ENCODE results near the gene CNP.
A peak's percentile ranks its signal among the peaks of the same experiment; 100 is the strongest.

The CNP gene

DNA sequence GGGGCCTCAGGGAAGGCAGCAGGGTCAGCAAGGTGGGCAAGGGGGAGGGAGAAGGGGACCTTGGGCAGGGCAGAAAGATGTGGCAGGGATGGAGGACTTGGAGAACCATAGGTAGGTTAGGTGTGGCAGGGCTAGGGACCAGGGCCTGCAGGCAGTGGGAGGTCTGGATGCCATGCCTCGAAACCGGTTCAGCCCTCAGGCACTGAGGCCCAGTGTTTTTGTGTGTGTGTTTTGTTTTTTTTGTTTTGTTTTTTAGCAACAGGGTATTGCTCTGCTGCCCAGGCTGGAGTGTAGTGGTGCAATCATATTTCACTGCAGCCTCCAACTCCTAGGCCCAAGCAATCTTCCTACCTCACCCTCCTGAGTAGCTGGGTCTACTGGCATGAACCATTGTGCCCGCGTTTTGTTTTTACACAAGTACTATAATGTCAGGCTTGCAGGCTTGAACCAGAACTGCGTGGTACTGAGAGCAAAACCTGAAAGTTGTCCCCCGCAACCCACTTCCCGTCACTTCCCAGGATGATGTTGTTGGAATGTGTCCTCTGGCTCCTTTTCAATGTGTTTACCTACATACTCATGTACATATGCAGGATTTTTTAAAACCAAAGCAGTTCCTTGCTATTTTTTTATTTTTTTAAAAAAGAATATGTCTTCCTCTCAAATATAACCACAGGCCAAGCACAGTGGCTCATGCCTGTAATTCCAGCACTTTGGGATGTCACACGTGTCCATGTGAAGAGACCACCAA lies 23.8 kb upstream of the CNP start:
- DNase-seq = no peak

DNA sequence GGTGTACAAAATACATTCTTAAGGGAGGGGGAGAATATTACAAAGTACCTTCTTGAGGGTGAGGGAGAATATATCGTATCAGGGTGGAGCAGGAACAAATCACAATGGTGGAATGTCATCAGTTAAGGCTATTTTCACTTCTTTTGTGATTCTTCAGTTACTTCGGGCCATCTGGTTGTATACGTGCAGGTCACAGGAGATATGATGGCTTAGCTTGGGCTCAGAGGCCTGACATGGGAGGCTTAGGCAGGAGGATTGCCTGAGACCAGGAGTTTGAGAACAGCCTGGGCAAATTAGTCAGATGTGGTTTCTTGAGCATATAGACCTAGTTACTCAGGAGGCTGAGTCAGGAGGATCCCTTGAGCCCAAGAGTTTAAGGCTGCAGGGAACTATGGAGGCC lies 23.1 kb upstream of the CNP start:
- no peak for DNase-seq

DNA sequence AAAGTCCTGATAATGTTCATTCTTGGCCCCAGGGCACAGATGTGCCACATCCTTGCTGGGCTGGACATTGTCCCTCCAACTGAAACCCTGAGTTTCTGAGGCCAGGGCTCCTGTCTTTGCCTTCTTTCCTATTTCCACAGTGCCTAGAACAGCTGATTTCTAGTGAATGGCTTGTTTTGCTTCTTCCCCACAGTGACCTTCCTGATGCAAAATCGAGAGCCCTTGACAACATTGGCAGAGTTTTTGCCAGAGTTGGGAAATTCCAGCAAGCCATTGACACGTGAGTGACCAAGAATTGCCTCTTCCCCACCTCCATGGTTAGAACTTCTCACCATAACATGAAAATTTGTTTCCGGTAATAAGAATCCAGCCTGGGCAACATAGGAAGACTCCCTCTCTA lies 21.7 kb upstream of the CNP start:
- DNase-seq = no peak

DNA sequence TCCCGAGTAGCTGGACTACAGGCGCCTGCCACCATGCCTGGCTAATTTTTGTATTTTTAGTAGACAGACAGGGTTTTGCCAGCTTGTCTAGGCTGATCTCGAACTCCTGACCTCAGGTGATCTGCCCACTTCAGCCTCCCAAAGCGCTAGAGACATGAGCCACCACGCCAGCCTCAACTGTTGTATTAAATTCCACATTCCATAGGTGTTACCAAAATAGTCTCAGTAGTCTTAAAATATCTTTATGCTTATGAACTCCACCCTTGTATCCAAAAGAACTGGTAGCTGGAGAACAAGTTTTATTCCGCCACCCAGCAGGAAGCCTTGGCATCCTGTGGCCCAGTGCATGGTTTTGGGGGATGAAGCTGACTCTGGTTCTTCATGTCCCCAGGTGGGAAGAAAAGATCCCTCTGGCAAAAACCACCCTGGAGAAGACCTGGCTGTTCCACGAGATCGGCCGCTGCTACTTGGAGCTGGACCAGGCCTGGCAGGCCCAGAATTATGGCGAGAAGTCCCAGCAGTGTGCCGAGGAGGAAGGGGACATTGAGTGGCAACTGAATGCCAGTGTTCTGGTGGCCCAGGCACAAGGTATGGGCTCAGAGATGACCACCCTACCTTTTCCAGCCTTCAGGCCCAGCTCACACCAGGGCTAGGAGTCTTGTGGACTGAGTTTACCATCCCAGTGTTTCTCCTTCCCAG lies 17.7 kb upstream of the CNP start:
- no peak for DNase-seq

DNA sequence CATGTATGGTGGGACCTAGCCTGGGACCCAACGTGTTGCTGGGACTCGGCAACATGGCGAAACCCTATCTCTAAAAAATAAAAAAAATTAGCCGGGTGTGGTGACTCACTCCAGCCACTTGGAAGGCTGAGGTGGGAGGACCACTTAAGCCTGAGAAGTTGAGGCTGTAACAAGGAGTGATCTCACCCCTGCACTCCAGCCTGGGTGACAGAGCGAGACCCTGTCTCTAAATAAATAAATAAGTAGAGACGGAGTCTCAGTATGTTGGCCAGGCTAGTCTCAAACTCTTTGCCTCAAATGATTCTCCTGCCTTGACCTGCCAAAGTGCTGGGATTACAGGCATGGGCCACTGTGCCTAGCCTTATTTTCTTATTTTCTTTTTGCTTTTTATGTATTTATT lies 10.1 kb upstream of the CNP start:
- no peak for DNase-seq

DNA sequence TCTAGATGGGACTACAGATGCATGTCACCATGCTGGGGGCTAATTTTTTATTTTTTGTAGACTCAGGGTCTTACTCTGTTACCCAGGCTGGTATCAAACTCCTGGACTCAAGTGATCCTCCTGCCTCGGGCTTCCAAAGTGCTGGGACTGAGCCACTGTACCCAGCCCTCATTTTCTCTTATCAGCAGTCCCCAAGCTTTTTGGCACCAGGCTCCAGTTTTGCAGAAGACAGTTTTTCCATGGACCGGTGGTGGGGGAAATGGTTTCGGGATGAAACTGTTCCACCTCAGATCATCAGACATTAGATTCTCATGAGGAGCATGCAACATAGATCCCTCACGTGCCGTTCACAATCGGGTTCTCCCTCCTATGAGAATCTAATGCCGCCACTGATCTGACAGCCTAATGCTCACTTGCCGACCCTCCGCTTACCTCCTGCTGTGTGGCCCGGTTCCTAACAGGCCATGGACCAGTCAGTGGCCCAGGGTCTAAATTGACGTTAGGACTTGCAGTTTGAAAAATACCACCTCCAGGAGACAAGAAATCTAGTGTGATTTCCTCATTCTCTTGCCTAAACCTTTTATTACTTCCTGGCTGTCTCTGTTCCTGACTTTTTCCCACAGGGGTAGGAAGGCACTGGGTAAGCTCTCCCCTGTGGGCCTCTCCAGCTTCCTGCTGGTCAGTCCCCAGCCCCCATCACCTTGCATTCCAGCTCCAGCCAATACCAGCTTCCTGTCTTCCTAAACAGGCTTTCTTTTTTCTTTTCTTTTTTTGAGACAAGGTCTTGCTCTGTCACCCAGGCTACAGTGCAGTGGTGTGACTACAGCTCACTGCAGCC lies 9.3 kb upstream of the CNP start:
- no peak for DNase-seq

DNA sequence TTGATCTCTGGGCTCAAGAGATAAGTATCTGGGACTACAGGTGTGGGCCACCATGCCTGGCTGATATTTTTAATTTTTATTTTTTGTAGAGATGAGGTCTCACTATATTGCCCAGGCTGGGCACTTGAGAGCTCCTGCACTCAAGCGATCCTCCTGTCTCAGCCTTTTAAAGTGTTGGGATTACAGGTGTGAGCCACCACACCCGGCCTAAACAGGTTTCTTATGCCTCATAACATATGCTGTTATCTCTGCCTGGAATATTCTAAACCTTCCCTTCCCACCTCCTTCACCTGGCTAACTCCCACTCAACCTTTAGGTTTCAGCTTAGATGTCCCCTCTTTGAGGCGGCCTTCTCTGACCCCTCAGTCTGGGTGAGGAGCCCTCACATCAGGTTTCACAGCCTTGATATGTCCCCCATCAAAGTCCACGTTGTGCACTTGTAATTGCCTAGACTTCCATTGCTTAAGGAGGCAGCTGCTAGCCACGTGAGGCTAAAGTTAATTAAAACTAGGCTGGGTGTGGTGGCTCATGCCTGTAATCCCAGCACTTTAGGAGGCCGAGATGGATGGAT lies 8.6 kb upstream of the CNP start:
- no peak for DNase-seq

DNA sequence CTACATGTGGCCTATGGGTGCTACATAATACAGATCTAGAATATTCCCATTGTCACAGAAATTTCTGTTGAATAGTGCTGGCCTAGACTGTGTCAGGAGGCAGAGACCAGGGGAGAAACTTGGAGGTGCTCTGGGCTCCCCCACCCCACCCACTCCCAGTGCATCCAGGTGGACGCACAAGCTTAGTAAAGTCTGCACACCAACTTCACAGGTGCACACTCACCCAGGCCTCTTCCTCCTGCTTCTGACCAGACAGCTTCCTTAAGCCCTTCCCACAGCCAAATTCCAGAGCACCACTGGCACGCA lies 7.6 kb upstream of the CNP start:
- no peak for DNase-seq

DNA sequence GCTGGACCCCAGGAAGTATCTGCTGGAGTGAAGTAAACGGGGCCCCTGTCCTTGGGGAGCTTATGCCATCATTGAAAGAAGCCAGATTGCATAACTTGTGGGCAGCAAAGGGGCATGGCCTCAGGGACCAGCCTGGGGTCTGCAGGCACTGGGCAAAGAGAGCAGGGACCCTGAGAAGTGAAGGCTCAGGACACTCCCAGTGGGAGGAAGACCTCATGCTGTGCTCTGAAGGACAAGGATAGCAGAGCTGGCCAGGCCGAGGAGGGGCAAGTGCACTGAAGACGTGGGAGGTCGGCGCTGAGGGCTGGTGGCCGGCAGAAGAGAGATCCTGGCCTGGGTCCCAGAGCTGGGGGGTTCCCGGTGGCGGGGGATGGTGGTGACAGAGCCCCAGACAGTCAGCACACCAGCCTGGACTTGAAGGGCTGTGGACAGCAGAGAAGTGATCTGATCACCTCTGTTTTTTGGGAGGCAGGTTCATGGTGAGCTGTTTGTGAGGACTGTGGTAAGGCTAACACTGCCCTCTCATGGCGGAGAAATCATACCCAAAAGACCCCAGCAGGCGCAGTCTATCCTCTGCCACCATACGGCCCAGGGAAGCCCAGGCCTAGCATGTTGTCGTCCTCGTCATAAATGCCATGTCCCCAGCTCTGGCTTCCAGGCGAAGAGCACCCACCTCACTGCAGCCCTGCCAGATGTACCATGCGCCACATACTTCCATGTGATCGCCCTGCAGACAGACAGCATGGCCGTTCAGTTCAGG lies 7.1 kb upstream of the CNP start:
- peak; percentile 63 for DNase-seq

DNA sequence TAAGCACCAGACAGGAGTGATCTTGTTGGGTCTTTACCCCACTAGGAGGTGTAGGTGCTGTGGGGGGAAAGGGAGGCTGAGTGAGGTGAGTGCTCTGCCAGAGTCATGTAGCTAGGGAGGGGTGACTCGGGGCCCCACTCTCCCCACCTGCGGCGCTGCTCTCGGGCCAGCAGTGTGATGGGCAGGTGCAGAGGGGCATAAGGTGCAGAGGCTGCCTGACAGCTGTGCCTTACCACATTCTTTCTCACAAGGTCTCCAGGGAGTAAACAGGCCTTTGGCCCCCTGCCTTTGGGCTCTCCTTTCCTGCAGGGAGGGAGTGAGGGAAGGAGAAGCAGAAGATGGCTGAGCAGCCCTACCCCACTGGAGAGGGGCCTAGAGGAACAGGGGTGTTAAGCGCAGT lies 4.5 kb upstream of the CNP start:
- DNase-seq = no peak

DNA sequence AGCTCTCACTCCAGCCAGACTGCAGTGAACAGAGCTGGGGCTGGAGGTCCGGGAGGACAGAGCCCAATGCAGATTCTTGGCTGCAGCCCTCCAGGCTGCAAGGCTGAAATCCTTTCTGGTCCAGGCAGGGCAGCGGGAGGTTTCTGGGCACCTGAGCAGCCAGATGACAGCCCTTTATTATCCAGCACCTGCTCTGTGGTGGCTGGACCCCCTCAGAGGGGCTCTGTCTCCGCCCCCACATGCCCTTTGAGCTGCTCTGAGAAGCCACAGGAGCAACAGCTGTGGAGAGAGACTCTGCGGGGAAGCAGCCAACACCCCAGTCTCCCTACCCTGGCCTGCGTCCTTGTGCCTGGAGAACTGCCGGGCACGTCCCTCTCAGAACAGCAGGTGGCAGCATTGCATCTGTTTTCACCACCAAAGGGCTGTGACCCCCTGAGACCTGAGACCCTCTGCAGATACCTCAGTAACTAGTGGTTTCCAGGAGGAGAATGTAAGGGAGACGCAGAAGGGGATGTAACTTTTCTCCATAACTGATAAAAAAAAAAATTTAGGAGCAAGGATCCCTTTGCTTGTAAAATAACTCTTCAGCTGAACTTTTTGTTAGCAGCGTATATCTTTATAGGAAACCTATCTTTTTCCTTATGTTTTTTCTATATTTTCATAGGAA lies 3.7 kb upstream of the CNP start:
- DNase-seq = peak; percentile 27

DNA sequence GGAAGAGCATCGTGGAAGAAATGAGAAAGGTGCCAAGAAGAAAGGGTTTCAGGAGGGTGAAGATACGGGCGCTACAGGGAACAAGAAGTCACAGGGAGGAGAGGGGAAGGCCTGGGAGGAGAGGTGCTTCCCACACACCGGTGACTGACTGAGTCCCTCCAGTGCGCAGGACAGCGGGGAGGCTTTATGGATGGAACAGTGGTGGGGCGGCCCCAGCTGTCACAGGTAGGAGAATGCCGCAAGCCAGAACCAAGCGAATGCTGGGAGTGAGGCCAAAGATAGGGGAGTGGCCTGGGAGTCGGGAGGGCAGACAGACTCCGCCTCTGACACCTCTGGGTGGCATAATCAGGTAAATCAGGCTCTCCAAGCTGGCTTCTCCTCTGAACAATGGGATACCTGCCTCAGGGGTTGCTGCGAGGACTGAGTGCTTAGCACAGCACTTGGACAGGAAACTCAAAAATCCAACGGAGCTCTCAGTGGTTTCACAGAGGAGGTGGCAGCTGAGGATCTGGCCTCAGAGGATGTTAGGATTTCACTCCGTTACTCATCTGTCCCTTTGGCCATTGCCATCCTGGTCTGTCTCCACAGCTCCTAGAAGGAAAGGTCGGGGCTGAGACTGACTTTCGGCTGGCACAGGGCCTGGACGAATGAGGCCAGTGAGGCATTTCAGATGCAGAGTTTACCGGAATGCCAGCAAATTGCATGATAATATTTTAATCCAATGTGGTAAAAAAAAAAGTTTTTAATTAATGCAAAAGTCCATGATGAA lies 717 bp upstream of the CNP start:
- peak; percentile 85 for DNase-seq

DNA sequence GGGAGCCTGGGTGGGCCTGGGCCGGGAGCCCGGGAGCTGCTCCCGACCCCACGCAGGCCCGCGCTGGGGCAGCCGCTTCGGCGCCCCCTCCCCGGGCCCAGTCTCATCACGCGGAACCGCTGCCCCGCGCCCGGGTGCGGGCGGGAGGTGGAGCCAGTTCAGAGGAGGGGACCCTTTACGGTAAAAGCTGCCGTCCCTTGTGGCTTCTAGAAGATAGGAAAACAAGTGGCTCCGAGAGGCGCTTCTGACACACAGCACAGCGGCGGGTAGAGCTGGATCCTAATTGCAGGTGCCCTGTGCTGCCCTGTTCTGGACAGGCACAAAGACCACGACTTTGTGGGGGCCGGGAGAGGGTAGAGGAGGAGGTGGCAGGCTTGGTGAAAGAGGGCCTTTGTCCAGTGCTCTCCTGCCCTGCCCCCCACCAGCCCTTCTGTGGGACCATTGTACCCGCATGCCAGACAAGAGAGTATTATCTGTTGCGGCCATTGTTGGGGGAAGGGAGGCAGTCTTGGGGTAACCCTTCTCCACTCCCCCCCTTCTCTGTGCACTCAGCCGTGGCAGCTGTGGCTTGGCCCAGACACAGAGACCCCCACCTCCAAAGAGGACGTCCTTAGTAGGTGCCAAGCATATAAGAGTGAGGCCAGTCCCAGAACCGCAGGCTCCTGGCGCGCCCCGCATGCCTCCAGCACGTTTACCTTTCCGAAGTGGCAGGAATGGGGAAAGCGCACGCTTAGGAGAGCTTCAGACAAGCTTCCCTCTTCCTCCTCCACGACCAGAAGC lies 736 bp downstream of the CNP start:
- no peak for DNase-seq

DNA sequence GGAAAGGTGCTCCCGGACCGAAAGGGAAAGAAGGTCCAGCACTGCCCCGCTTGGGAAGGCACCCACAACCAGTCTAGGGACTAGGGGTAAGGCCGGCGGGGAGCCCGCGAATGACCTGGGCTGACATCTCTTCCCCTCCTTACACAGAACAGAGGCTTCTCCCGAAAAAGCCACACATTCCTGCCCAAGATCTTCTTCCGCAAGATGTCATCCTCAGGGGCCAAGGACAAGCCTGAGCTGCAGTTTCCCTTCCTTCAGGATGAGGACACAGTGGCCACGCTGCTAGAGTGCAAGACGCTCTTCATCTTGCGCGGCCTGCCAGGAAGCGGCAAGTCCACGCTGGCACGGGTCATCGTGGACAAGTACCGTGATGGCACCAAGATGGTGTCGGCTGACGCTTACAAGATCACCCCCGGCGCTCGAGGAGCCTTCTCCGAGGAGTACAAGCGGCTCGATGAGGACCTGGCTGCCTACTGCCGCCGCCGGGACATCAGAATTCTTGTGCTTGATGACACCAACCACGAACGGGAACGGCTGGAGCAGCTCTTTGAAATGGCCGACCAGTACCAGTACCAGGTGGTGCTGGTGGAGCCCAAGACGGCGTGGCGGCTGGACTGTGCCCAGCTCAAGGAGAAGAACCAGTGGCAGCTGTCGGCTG lies 1.5 kb downstream of the CNP start:
- DNase-seq = no peak

DNA sequence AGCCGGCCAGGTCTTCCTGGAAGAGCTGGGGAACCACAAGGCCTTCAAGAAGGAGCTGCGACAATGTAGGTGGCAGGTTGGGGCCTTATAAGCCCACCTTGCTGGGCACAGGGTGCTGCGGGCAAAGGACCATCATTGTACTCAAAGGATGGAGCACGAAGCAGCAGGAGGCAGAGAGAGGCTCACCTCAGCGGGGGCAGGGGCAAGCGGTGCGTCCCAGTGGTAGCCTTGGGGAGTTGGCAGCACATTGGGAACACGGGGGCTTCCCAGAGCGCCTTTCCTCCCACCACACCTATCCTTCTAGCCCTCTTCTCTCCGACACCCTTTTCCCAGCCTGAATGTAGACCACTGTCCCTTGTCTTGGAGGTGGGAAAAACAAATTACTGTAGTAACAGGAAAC lies 2.1 kb downstream of the CNP start:
- DNase-seq = no peak

DNA sequence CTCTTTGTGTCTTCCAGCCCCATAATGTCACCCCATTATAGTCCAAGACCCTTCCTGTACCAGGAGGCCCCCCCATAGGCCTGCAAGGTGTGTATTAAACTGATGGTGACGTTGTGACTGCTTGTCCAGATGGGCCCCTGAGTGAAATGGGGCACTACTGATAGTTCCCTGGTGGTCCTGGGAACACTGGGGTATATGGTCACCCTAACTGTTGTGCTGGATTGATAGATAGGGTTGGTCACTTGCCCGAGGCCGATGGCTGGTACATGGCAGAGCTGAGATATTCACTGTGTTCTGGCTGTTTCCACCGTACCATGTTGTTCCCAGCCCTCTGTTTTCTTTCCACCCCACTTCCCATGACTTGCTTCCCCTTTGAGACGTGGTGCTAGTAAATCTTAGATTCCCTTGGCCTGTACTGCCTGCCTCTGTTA lies 4.3 kb downstream of the CNP start:
- DNase-seq = no peak

DNA sequence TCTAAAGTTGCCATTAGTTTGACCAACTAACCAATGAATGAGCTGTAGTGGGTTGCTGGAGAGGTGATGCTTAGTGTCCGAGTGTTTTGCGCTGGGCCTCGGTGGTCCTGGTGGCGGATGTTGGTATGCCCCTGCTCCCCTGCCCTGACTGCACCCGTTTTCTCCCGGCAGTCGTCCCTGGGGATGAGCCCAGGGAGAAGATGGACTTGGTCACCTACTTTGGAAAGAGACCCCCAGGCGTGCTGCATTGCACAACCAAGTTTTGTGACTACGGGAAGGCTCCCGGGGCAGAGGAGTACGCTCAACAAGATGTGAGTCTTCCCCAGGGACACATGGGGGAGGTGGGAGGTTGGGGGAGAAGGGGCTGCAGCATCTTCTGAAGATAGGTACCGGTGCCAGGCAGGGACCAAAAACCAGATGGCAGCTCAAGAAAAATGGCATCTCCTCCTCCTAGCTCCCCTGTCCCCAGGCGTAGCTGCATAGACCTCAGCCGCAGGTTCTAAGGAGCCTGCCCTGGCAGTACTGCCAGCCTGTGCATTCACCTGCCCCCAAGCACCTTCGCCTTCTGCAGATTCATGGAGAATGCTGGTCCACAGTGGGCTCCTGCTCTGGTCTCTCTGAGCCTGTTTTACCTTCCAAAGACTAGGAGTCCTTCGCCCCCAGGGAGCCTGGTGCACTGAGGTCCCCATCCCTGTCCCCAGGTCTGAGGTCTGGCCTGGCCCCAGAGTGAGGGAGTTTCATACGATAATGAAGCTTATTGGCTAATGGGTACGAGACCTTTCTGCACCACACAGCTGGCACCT lies 5.3 kb downstream of the CNP start:
- DNase-seq = no peak

DNA sequence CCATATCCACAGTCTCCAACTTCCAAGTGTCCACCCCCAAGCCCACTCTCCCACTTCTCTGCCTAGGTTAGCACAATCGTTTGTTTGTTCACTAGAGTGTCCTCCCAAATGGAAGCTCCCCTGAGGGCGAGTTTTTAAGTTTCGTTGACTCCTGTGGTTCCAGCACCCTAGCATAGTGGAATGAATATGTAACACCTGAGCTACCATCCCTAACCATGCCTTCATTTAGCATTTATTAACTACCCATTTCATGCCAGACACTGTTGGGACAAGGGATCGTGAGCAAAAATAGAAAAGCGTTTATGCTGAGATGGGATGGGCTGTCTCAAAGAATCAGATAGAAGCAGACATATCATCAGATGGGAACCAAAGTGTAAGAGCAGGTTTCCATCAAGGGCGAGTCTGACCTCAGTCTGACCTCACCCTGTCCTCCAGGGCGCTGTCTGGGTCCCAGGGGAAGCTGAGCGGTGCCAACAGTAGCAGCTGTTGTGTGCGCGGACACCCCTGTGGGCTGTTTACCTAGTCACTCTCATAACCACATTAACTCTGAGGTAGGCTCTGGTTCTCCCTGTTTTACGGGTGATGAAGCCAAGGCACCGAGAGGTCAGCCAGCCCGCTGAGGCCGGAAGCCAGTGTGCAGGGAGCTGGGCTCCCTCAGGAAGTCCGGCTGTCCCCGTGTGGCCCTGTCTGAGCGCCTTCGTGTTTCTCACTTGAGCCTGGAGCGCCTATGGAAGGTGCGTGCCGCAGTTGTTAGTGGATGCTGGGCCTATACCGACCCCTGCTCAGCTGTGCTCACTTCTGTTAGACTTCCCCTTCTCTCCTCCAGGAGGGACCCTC lies 6.2 kb downstream of the CNP start:
- peak; percentile 52 for DNase-seq
